Endothelial cell of umbilical vein (primary cell): ENCODE data around the gene SPRR1B. TPM values are rescaled to one million over a fixed set of nuclear protein-coding genes. Genes with fewer than 3 reads are reported as not detected.

ENCODE experiments used
- BruUV-seq: library from RNA; stranded (reverse); fragments of 400-500 nt; replicated peaks from 2 replicates; lab custom pipeline; 2021; lab: Mats Ljungman, UMichigan
- CTCF ChIA-PET: fragments of 300-600, 350-600 bp; sonication (Branson Sonifier 250); formaldehyde crosslinking; loops from one replicate; lab custom pipeline; 2021; ENCODE audit warnings: antibody characterized with exemption, inconsistent platforms; lab: Charles Lee
- POLR2A ChIA-PET: fragments of 300-600, 350-600 bp; sonication (Branson Sonifier 250); formaldehyde crosslinking; loops from one replicate; lab custom pipeline; 2021; ENCODE audit warnings: antibody characterized with exemption, inconsistent platforms; lab: Charles Lee
- DNase-seq: peaks from one replicate; pipeline ENCODE4 v3.0.0-alpha.2; 2011; ENCODE audit warnings: low read depth, low spot score
- FAIRE-seq: peaks from 2 replicates; lab custom pipeline; 2011; peaks lifted over from hg19 to GRCh38; lab: Jason Lieb, UNC
- H2AFZ ChIP-seq: 2 replicates; pipeline ENCODE4 v1.6.0; 2012; ENCODE audit warnings: low read depth, low read length, control low read depth, inconsistent platforms
- H3K27ac ChIP-seq: 2 replicates; pipeline ENCODE4 v1.5.1; 2011; ENCODE audit warnings: low read depth, mild to moderate bottlenecking, control low read depth, low read length, moderate library complexity; ENCODE audit not compliant: insufficient read depth
- H3K27me3 ChIP-seq, 2 experiments: 2 replicates each; pipeline versions ENCODE4 v1.6.0 to v1.6.1; 2011; ENCODE audit warnings: low read length in 2 of 2, mixed read lengths in 1 of 2; ENCODE audit not compliant: control insufficient read depth in 2 of 2, insufficient read depth in 2 of 2
- H3K36me3 ChIP-seq, 2 experiments: 2 replicates in 1 of 2; 3 replicates in 1 of 2; pipeline ENCODE4 v1.5.1; 2011; ENCODE audit warnings: low read length in 2 of 2, mild to moderate bottlenecking in 1 of 2, moderate library complexity in 1 of 2; ENCODE audit not compliant: control insufficient read depth in 2 of 2, insufficient read depth in 2 of 2; ENCODE audit errors: extremely low read depth in 1 of 2
- H3K4me1 ChIP-seq: 3 replicates; pipeline ENCODE4 v1.5.1; 2011; ENCODE audit warnings: mild to moderate bottlenecking, low read length; ENCODE audit not compliant: control insufficient read depth, insufficient read depth; ENCODE audit errors: extremely low read depth
- H3K4me2 ChIP-seq: 2 replicates; pipeline ENCODE4 v1.6.1; 2011; ENCODE audit warnings: low read length, control low read depth, mixed read lengths; ENCODE audit not compliant: insufficient read depth
- H3K4me3 ChIP-seq, 3 experiments: fragments of 200-600 bp in 1 of 3; sonication (generic), shearing (Covaris generic) in 1 of 3; replicated peaks in 1 of 3; 2 replicates each; pipeline ENCODE4 v1.5.1; 2011 to 2016; ENCODE audit warnings: control low read depth in 3 of 3, low read length in 3 of 3, mild to moderate bottlenecking in 2 of 3, inconsistent platforms in 1 of 3, low read depth in 1 of 3, moderate library complexity in 1 of 3; ENCODE audit not compliant: insufficient read depth in 1 of 3
- H3K79me2 ChIP-seq: 2 replicates; pipeline ENCODE4 v1.6.0; 2012; ENCODE audit warnings: low read length, inconsistent platforms; ENCODE audit not compliant: control insufficient read depth, insufficient read depth
- H3K9ac ChIP-seq: replicated peaks from 2 replicates; pipeline ENCODE3; 2011; ENCODE audit warnings: low read length, control low read depth; ENCODE audit not compliant: insufficient read depth; ENCODE audit errors: extremely low read depth
- H3K9me1 ChIP-seq: replicated peaks from 3 replicates; pipeline ENCODE4 v1.6.0; 2011; ENCODE audit warnings: mild to moderate bottlenecking, low read length; ENCODE audit not compliant: control insufficient read depth, insufficient read depth; ENCODE audit errors: extremely low read depth
- H3K9me3 ChIP-seq: replicated peaks from 2 replicates; pipeline ENCODE4 v1.5.1; 2012; ENCODE audit warnings: low read length, inconsistent platforms; ENCODE audit not compliant: control insufficient read depth, insufficient read depth
- H4K20me1 ChIP-seq: replicated peaks from 2 replicates; pipeline ENCODE3; 2011; ENCODE audit warnings: mild to moderate bottlenecking, low read length; ENCODE audit not compliant: control insufficient read depth, insufficient read depth; ENCODE audit errors: extremely low read depth
- CTCF ChIP-seq, 2 donors: IDR thresholded peaks; 1 replicate in 1 of 2; 2 replicates in 1 of 2; pipeline ENCODE4 v1.5.1; 2011; ENCODE audit warnings: low read length in 2 of 2, mild to moderate bottlenecking in 2 of 2, moderate library complexity in 2 of 2, control low read depth in 1 of 2, inconsistent platforms in 1 of 2, low read depth in 1 of 2; ENCODE audit not compliant: insufficient read depth in 1 of 2; ENCODE audit errors: extremely low read depth in 1 of 2
- FOS ChIP-seq: IDR thresholded peaks from 2 replicates; pipeline ENCODE4 v1.6.1; 2011; ENCODE audit warnings: mild to moderate bottlenecking, low read length, moderate library complexity, borderline replicate concordance; ENCODE audit not compliant: insufficient read depth
- GATA2 ChIP-seq: IDR thresholded peaks from 2 replicates; pipeline ENCODE4 v1.7.0; 2011; ENCODE audit warnings: low read depth, mild to moderate bottlenecking, moderate library complexity, mixed read lengths, low read length; ENCODE audit not compliant: insufficient read length, insufficient read depth
- MYC ChIP-seq: IDR thresholded peaks from one replicate; pipeline ENCODE4 v1.6.1; 2011; ENCODE audit warnings: mild to moderate bottlenecking, low read depth, low read length
- POLR2A ChIP-seq: IDR thresholded peaks from 2 replicates; pipeline ENCODE4 v1.6.1; 2012; ENCODE audit warnings: low read depth, mild to moderate bottlenecking, control low read depth, low read length
- POLR2AphosphoS5 ChIP-seq: IDR thresholded peaks from 2 replicates; pipeline ENCODE4 v1.6.1; 2012; ENCODE audit warnings: low read depth, mild to moderate bottlenecking, control low read depth, low read length, moderate library complexity; ENCODE audit not compliant: insufficient read depth
- dilution Hi-C: fragments of 300-500 bp; cut with MboI; formaldehyde crosslinking; loops from one replicate; pipeline ENCODE4 v1.15.0; 2019; ENCODE audit warnings: low sequenced_read_pairs; ENCODE audit not compliant: extremely low pct_ligation_motif_present
- intact Hi-C: fragments of 100-400 bp; cut with micrococcal nuclease; formaldehyde crosslinking; loops from one replicate; pipeline ENCODE4 v1.10.0; 2022
- polyA plus RNA-seq, 4 experiments: library from polyadenylated mRNA; depleted of rRNA in 3 of 4; stranded (reverse) in 3 of 4; unstranded in 1 of 4; fragments of >200 nt; gene quantifications; 2 replicates each; pipeline versions ENCODE4 v1.2.1 to v1.2.3, GENCODE V29; 2011 to 2012; ENCODE audit warnings: missing spikeins in 1 of 4
- total RNA-seq: library from RNA; stranded (reverse); gene quantifications from 2 replicates; pipeline ENCODE4 v1.2.3, GENCODE V29; 2021

SPRR1B gene
- total and polyA plus RNA-seq, 2 donors (not counting 3 experiments of a cell fraction or from before 2014, with no cell fraction given) = not detected

GRCh38 chr1:153028766-153029165 lies 2.2 kb upstream of the SPRR1B start:
- Histone ChIP-seq H2AFZ (no peak overlapping the region), H3K4me1 (no peaks in the 10 kb centered on the region), H3K9me3 (no peaks in the 10 kb centered on the region), H3K27me3 (no peaks in the 10 kb centered on the region), H4K20me1 (no peaks in the 10 kb centered on the region), H3K79me2 (no peaks in the 10 kb centered on the region), H3K9ac (no peak overlapping the region), H3K27ac (no peak overlapping the region), H3K9me1 (no peaks in the 10 kb centered on the region), H3K4me2 (no peak overlapping the region), H3K4me3 (no peak overlapping the region), H3K36me3 (no peaks in the 10 kb centered on the region)
- FAIRE-seq (no peak), DNase-seq (no peak)
- ChIA-PET CTCF (no interaction called here), POLR2A (no interaction called here)
- intact Hi-C loops = no loop called here
- dilution Hi-C loops = no loop called here
- TF ChIP-seq FOS = no peak
- no peak for TF ChIP-seq POLR2A
- no peak for TF ChIP-seq CTCF (IDR thresholded peaks at IDR 0.05; ENCODE audit: extremely low read depth in 1 of 2, insufficient read depth in 1 of 2, low read depth in 1 of 2, low read length in 2 of 2)
- no peak for TF ChIP-seq POLR2AphosphoS5
- no peak for TF ChIP-seq MYC
- TF ChIP-seq GATA2 = no peak
- BruUV-seq = no TSS peak

GRCh38 chr1:153032073-153032472 lies 1.1 kb downstream of the SPRR1B start:
- Histone ChIP-seq H3K9me3 (no peaks in the 10 kb centered on the region), H3K27ac (no peak overlapping the region), H3K4me1 (no peaks in the 10 kb centered on the region), H3K9ac (no peak overlapping the region), H3K36me3 (no peaks in the 10 kb centered on the region), H3K79me2 (no peaks in the 10 kb centered on the region), H3K4me3 (no peak overlapping the region), H3K9me1 (no peaks in the 10 kb centered on the region), H2AFZ (no peak overlapping the region), H4K20me1 (no peaks in the 10 kb centered on the region), H3K27me3 (no peaks in the 10 kb centered on the region), H3K4me2 (no peak overlapping the region)
- intact Hi-C loops (no loop called here), dilution Hi-C loops (no loop called here)
- BruUV-seq = no TSS peak
- DNase-seq (no peak), FAIRE-seq (no peak)
- no peak for TF ChIP-seq POLR2AphosphoS5
- TF ChIP-seq POLR2A = no peak
- ChIA-PET CTCF (no interaction called here), POLR2A (no interaction called here)
